GM21723 (cell line): ENCODE data around the gene INSM1.

Experiments
- ATAC-seq: cut with Tn5 transposase; IDR thresholded peaks from one replicate; pipeline ENCODE4 v1.9.1; 2021; ENCODE audit warnings: mild to moderate bottlenecking, moderate library complexity; ENCODE audit not compliant: unreplicated experiment

INSM1 gene

DNA sequence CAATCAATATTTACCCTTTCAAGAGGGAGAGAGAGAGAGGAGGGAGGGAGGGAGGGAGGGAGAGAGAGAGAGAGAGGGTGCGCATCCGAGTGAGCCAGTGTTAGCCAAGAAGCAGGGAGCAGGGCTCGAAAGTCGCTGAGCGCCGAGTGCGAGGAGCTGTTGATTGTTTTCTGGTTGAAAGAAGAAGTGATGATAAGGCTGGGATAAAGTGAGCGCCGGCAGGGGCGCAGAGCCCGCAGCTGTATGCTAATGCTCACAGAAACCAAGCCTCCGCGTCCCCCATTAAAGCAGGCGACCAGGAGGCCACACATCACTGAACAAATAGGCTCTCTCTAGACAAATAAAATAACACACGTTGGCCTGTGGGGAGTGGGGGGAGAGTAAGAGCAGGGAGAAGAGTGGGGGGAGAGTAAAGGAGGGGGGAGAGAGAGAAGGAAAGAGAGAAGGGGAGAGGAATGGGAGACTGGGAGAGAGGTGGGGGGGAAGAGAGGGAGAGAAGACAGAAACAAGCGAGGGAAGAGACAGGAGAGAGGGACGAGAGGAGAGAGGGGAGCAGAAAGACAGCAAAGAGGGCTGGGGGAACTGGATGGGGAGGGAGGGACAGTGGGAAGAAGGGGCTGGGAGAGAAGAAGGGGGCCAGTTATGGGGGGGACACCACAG, 5.0 kb upstream of the INSM1 start:
- ATAC-seq = no peak

DNA sequence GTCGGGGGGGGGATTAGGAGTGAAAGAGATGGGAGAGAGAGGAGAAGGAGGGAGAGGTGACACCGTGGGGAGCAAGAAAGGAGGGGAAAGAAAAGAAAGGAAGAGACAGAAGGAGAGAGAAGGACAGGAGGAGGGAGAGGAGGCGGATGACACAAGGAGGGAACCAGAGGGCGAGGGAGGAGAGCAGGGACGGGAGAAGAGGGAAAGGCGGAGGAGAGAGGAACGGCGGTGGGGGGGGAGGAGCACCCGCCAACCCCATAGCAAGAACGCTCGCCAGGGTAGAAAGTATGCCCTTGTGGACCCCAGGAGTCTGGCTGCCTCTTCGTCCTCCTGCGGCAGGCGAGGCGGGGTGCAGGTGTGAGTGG, 4.5 kb upstream of the INSM1 start:
- no peak for ATAC-seq

DNA sequence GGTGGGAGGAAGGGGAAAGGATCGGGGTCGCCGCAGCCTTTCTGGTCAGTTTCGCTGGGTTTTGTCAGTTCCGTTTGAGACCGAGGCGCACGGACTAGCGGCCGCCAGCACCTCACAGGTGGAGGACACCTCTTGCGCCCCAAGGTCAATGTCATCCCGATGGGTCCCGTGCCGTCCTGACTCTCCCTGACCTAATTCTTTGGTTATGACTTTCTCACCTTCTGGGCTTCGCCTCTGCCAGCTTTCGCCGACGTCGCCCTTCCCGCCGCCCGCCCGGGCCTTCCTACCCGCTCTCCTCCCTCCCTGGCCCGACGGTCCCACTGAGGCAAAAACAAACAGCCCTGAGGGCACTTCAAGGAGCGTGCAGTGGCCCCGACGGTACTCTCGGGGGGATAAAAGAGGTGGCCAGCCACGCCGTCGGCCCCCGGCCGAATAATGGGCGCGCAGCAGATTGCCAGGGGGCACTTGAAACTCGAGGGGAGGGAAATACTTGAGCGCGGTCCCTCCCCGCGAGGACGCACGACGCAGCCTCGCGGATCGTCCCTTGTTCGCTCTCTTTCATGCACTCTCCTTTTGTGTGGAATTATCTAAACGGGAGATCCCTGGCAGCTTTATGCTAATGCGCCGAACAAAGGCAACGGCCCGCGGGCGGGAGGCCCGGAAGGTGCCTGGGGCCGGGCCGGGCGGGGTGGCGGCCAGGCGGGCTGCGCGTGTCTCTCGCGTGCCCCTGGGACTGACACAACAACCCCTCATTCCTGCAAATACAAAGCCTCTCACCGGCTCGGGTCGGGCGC, 3.9 kb upstream of the INSM1 start:
- ATAC-seq = no peak

- ATAC-seq = no peak
Measured at GRCh38 chr20:20364593-20365479, 3.1 kb upstream of the INSM1 start.

GRCh38 chr20:20365480-20366161, 2.3 kb upstream of the INSM1 start:
- no peak for ATAC-seq

- ATAC-seq = no peak
Measured at GRCh38 chr20:20366551-20366875, 1.4 kb upstream of the INSM1 start.

DNA sequence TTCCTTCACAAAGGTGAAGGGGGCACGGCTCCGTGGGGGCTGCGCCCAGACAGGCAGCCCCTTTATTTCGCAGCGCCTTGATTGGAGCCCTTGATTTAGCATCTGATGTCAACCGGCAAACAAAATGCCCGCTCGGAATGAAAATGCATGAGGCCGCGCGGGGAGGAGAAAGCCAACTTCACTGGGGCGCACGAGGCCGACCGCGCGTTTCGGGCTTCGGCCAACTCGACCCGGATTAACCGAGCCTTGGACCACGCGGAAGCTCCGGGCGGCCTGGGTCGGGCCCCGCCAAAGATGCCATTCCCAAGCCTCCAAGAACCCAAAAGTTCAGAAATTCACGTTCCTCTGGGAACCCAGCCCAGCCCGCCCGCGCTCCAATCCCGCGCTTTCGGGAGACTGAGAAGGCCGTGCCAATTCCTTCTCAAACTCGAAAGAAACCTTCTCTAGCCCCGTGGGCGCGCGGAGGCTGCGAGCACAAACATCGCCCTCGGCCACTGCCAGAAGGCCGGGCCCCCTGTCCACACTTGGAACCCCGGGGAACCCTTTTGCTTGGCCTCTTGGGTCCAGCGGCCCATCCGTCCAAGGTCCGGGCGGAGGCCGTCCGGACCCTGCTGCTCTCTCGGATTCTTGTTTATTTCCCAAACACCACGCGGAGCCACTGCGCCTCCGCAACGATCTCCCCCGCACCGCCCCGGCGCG, 879 bp upstream of the INSM1 start:
- no peak for ATAC-seq

DNA sequence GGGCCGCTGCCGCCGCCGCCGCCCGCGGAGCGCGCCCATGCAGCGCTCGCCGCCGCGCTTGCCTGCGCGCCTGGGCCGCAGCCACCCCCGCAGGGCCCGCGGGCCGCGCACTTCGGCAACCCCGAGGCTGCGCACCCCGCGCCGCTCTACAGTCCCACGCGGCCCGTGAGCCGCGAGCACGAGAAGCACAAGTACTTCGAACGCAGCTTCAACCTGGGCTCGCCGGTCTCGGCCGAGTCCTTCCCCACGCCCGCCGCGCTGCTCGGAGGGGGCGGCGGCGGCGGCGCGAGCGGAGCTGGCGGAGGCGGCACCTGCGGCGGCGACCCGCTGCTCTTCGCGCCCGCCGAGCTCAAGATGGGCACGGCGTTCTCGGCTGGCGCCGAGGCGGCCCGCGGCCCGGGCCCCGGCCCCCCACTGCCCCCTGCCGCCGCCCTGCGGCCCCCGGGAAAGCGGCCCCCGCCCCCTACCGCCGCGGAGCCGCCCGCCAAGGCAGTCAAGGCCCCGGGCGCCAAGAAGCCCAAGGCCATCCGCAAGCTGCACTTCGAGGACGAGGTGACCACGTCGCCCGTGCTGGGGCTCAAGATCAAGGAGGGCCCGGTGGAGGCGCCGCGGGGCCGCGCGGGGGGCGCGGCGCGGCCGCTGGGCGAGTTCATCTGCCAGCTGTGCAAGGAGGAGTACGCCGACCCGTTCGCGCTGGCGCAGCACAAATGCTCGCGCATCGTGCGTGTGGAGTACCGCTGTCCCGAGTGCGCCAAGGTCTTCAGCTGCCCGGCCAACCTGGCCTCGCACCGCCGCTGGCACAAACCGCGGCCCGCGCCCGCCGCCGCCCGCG, 730 bp downstream of the INSM1 start:
- ATAC-seq = peak; percentile 41

DNA sequence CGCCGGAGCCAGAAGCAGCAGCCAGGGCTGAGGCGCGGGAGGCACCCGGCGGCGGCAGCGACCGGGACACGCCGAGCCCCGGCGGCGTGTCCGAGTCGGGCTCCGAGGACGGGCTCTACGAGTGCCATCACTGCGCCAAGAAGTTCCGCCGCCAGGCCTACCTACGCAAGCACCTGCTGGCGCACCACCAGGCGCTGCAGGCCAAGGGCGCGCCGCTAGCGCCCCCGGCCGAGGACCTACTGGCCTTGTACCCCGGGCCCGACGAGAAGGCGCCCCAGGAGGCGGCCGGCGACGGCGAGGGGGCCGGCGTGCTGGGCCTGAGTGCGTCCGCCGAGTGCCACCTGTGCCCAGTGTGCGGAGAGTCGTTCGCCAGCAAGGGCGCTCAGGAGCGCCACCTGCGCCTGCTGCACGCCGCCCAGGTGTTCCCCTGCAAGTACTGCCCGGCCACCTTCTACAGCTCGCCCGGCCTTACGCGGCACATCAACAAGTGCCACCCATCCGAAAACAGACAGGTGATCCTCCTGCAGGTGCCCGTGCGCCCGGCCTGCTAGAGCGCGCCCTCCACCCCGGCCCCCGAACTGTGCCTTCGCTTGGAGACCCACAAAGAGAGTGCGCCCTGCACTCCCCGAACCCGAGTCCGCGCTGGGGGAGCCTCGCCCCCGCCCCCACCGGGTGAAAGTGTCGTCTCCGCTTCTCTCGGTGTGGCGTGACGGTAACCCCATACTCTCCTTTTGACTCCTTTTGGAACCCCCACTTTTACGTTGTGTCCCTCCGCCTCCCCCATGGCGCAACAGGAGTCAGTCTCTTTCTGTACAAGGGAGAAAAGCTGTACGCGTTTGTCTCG, 1.6 kb downstream of the INSM1 start:
- ATAC-seq = no peak

- ATAC-seq = no peak
Measured at GRCh38 chr20:20370094-20370575, 2.2 kb downstream of the INSM1 start.

DNA sequence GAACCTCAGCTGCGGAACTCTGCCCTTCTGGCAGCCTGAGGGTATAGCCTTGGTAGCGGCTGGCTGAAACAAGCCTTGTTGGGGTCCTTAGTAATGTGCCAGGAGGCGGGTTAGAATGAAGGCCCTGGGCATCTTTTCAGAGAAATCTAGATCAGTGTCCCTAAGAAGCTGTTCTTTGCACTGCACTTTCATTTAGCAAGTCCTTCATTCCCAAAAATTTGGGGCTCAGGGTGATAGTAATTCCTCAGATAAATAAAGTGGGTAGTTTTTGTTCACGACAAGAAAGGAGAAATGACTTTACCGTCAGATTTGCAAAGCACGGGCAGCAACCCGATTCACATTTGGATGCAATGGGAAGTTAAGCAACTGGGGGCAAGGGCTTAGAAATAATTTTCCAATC, 3.2 kb downstream of the INSM1 start:
- ATAC-seq = no peak

DNA sequence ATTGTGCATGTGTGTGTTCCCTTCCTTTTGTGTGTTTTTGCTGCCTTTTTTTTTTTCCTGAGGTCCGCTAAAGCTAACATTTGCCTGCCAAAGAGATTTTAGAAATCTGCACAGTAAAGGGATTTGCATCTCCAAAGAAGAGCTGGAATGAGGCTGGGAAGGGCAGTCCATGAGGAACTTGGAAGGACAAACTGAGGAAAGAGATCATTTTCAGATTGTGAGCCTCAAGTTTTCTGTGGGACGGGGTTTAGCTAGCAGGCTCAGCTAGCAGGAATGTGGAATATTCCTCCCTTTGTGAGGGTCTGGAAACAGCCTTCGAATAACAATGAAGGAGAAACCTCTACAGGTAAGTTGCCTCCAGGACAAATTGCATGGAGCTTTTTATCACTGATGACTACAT, 3.8 kb downstream of the INSM1 start:
- no peak for ATAC-seq

DNA sequence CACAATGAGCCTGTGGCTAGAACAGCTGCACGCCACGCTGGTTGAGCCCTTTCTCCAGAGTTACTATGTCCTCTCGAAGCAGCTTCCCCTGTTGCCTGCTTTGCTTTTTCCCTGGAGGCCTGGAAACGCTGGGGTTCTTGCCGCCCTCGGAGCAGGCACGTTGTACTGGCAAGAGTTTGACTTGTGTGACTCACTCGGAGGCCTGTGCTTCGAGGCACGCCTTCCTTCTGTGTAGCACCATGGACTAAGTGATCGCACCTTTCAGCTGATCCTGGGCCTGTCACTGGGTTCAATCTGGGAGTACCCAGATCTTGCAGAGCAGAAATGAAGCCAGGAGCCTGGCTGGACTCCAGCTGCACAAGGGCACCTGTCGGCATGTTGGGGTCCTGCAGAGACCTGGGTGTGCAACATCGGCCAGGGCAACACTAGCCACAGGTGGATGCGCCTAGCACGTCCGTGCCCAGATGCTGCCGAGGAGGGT, 5.2 kb downstream of the INSM1 start:
- no peak for ATAC-seq

GRCh38 chr20:20375862-20376261, 8.0 kb downstream of the INSM1 start:
- no peak for ATAC-seq

DNA sequence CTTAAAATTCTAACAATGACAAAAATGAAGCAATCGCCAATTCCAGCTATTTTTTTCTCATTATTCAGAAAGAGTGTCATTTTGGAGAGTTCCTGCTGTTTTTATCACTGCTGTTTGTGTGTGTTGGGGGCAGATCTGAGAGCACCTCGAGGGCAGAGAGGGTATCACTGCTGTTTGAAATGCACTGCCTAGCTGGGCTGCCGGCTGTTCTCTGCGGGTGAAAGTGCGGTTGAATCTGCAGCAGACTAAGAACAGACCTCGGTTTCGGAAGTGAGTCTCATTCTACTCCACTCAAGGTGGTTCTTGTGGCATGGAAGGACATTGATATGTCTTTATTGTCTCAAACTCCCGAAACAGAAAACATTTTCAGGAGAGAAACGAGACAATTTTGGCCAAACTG, 18.3 kb downstream of the INSM1 start:
- ATAC-seq = no peak

- no peak for ATAC-seq
Measured at GRCh38 chr20:20390393-20390792, 22.5 kb downstream of the INSM1 start.

DNA sequence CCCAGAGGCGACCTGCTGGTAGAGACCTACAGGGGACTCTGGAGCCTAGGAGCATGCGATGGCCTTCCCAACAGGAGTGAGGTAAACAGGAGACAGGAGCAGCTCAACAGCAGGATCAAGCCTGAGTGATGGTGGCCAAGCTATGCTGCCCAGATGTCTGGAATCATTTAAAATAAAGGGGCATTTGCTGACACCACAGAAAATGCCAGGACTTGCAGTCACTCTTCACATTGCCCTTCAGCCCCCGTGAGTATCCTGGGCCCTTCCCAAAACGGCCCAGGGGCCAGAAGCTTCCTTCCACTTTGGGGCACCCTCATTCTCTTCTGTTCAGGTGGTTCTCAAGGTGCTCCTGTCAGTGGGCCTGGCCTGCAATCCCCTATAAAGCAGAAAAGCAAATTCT, 23.2 kb downstream of the INSM1 start:
- no peak for ATAC-seq

GRCh38 chr20:20391766-20392165, 23.9 kb downstream of the INSM1 start:
- no peak for ATAC-seq
